Neuron (in vitro differentiated cells): ENCODE data around the gene MEF2D.

Experiments
- H2AFZ ChIP-seq: one replicate; pipeline ENCODE4 v1.6.1; 2013; ENCODE audit warnings: low read depth, mild to moderate bottlenecking, inconsistent platforms, low read length, moderate library complexity
- H3K27me3 ChIP-seq: one replicate; pipeline ENCODE4 v1.6.1; 2013; ENCODE audit warnings: low read length; ENCODE audit not compliant: insufficient read depth
- H3K36me3 ChIP-seq: one replicate; pipeline ENCODE4 v1.6.1; 2013; ENCODE audit warnings: low read length; ENCODE audit not compliant: insufficient read depth
- H3K4me1 ChIP-seq: one replicate; pipeline ENCODE4 v1.6.1; 2013; ENCODE audit warnings: low read length; ENCODE audit not compliant: insufficient read depth
- H3K4me3 ChIP-seq: 2 replicates; pipeline ENCODE4 v1.5.1; 2013; ENCODE audit warnings: mild to moderate bottlenecking, low read length, moderate library complexity
- H3K9me3 ChIP-seq: one replicate; pipeline ENCODE4 v1.6.1; 2013; ENCODE audit warnings: low read length

The MEF2D gene

DNA sequence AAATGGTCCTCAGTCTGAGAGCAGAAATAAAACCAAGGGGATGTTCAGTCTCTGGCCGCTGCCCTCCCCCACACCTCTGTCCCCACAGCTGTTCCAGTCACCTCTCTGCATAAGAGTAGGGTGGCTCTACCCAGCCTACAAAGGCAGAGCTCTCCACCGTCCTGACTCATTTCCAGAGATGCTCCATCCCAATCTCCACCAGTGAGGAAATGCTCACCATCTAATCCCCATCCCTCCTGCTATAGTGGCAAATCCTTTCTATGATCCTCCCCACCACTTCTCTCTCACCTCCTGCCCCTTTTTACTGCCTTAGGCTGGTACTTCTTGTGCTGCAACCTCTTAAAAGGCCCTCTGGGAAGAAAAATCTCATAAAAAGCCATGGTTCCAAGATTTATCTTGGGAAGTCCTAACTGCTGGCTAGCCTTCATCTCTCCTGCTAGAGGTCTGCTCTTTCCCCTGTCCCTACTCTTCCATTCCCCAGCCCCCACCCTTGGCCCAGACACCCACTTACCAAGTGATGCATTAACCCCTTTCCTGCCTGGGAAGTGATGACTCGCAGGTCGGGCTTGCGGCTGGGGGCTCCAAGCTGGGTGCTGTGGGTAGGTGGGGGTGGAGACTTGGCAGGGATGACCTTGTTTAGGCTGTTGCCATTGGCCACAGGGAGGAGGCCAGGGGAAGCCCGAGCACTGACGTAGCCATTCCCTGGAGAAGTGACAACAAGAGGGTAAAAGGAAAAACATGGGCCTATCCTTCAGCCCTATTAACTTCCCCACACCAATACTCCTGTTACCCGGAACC, 23.9 kb downstream of the MEF2D start:
- H3K4me3 ChIP-seq: no peak overlapping the region
- H2AFZ ChIP-seq: no peak overlapping the region
- H3K36me3 ChIP-seq: peaks cover 78% of the 10 kb centered on the region

GRCh38 chr1:156475568-156476500, 24.7 kb downstream of the MEF2D start:
- no peaks in the 10 kb centered on the region for H3K27me3 ChIP-seq
- H3K9me3 ChIP-seq: no peaks in the 10 kb centered on the region
- no peaks in the 10 kb centered on the region for H3K4me1 ChIP-seq
- H3K36me3 ChIP-seq: peaks cover 74% of the 10 kb centered on the region
- H3K4me3 ChIP-seq: no peak overlapping the region
- no peak overlapping the region for H2AFZ ChIP-seq

More for the DNA sequence above, 23.9 kb downstream of the MEF2D start:
- no peaks in the 10 kb centered on the region for H3K9me3 ChIP-seq
- no peaks in the 10 kb centered on the region for H3K27me3 ChIP-seq
- no peaks in the 10 kb centered on the region for H3K4me1 ChIP-seq

- Histone ChIP-seq H3K36me3 (peaks cover 71% of the 10 kb centered on the region), H3K27me3 (no peaks in the 10 kb centered on the region), H3K4me1 (no peaks in the 10 kb centered on the region), H2AFZ (no peak overlapping the region), H3K9me3 (no peaks in the 10 kb centered on the region), H3K4me3 (no peak overlapping the region)
Observed at GRCh38 chr1:156474966-156475365, 25.6 kb downstream of the MEF2D start.

DNA sequence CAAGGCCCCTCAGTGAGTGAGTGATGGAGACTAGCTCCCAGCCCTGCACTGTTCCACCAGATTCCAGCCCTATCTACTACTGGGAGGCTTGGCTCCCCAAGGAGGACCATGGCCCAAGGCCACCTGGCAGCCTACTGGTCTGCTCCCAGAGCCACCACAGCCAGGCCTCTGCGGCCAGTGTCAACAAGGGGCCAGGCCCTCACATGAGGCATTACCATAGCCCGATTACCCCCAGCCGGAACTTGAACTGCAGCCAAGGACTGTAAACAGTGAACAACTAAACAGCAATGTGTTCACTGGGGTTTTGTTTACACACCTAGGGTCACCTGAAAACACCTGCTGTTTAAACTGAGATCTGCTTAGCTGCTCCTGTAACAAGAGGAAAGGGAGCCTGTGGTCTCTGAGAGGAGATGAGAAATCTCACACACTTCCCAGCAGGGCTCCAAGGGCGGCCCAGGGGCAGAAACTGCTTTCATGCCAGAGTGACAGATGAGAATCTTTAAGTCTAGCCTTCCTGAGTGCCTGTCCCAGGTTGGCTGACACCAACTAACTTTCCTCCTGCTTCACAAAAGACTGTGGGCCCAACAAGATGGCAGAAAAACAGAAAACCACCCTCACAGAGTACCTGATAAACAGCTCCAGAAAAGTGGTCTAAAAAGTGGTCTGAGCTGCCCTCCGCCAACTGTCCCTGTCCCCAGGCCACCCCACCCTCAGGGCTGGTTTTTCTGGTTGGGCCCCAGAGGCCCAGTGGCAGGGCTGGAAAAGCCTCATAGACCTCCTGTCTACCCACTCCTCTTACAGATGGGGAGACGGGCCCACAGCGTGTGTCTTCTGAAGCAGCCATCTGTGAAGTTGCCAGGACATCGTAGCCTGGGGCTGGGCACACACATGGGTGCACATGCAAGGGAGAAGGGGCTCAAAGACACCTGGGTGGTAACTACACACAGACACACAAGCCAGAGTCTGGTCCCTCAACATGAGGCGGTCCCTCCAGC, 28.8 kb downstream of the MEF2D start:
- no peaks in the 10 kb centered on the region for H3K4me1 ChIP-seq
- H3K4me3 ChIP-seq: no peak overlapping the region
- H3K9me3 ChIP-seq: no peaks in the 10 kb centered on the region
- peaks cover 67% of the 10 kb centered on the region for H3K36me3 ChIP-seq
- H2AFZ ChIP-seq: no peak overlapping the region
- no peaks in the 10 kb centered on the region for H3K27me3 ChIP-seq

- no peaks in the 10 kb centered on the region for H3K4me1 ChIP-seq
- no peaks in the 10 kb centered on the region for H3K9me3 ChIP-seq
- H3K4me3 ChIP-seq: no peak overlapping the region
- peaks cover 58% of the 10 kb centered on the region for H3K36me3 ChIP-seq
- no peak overlapping the region for H2AFZ ChIP-seq
- H3K27me3 ChIP-seq: no peaks in the 10 kb centered on the region
Observed at GRCh38 chr1:156470473-156470872, 30.1 kb downstream of the MEF2D start.

GRCh38 chr1:156468693-156469345, 31.8 kb downstream of the MEF2D start:
- no peaks in the 10 kb centered on the region for H3K27me3 ChIP-seq
- H3K36me3 ChIP-seq: peaks cover 49% of the 10 kb centered on the region
- H2AFZ ChIP-seq: no peak overlapping the region
- H3K4me1 ChIP-seq: no peaks in the 10 kb centered on the region
- H3K9me3 ChIP-seq: no peaks in the 10 kb centered on the region
- no peak overlapping the region for H3K4me3 ChIP-seq

- no peak overlapping the region for H2AFZ ChIP-seq
- peaks cover 42% of the 10 kb centered on the region for H3K36me3 ChIP-seq
- H3K4me3 ChIP-seq: no peak overlapping the region
- no peaks in the 10 kb centered on the region for H3K27me3 ChIP-seq
- no peaks in the 10 kb centered on the region for H3K4me1 ChIP-seq
- no peaks in the 10 kb centered on the region for H3K9me3 ChIP-seq
Observed at GRCh38 chr1:156467906-156468305, 32.7 kb downstream of the MEF2D start.

- no peaks in the 10 kb centered on the region for H3K27me3 ChIP-seq
- no peak overlapping the region for H2AFZ ChIP-seq
- no peaks in the 10 kb centered on the region for H3K4me1 ChIP-seq
- peaks cover 42% of the 10 kb centered on the region for H3K36me3 ChIP-seq
- H3K9me3 ChIP-seq: no peaks in the 10 kb centered on the region
- H3K4me3 ChIP-seq: no peak overlapping the region
Observed at GRCh38 chr1:156467385-156467784, 33.2 kb downstream of the MEF2D start.

GRCh38 chr1:156465747-156466365, 34.7 kb downstream of the MEF2D start:
- Histone ChIP-seq H2AFZ (no peak overlapping the region), H3K4me1 (no peaks in the 10 kb centered on the region), H3K27me3 (no peaks in the 10 kb centered on the region), H3K36me3 (peaks cover 31% of the 10 kb centered on the region), H3K4me3 (no peak overlapping the region), H3K9me3 (no peaks in the 10 kb centered on the region)

DNA sequence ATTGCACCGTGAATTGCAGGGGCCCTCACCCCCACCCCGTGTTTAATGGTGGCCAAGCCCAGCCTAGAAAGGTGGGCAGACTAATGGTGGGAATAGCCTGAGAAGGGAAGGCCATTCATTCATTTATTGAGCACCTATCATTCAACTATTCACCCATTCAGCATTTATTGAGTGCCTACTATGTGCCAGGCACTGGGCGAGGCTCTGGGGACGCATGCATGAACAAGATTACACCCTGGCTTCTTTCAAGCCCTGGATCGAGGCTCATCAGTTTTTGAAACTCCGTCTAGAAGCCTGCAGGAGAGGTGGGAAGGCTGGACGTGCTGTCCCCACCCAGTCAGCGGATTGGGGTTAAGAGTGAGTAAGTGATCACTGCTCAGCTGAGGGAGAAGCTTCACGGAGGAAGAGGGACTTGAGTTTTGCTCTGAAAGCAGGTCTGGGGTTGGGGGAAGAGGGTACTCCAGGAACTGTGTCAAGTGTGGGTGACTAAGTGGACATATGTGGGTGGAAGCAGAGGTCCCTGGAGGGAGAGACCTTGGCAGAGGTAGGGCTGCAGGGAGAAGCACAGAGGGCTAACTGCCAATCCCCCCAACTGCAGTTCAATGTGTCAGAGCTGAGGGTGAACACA, 35.6 kb downstream of the MEF2D start:
- H3K4me3 ChIP-seq: no peak overlapping the region
- H3K4me1 ChIP-seq: no peaks in the 10 kb centered on the region
- H3K9me3 ChIP-seq: no peaks in the 10 kb centered on the region
- H2AFZ ChIP-seq: no peak overlapping the region
- peaks cover 29% of the 10 kb centered on the region for H3K36me3 ChIP-seq
- H3K27me3 ChIP-seq: no peaks in the 10 kb centered on the region

DNA sequence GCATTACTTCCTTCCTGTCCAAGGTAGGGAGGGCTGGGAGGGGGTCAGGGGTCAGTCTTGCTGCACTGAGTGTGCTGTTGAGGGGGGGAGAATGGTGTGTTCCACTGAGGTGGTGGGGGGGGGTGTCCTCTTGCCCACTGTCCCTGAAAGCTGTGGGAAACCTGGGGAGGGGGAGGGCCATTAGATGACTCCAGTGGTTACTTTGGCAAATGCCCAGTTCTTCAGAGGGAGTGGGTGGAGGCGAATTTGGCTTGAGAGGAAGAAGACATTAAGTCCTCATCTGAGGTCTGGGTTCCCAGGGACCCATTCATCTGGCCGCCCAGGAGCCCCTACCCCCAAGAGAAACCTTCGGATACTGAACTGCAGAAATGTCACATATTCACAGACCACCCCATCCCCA, 36.2 kb downstream of the MEF2D start:
- Histone ChIP-seq H2AFZ (no peak overlapping the region), H3K4me3 (no peak overlapping the region), H3K9me3 (no peaks in the 10 kb centered on the region), H3K4me1 (no peaks in the 10 kb centered on the region), H3K36me3 (peaks cover 25% of the 10 kb centered on the region), H3K27me3 (no peaks in the 10 kb centered on the region)
